ENCODE measurements around the gene TFAP2A.

TFAP2A gene

DNA sequence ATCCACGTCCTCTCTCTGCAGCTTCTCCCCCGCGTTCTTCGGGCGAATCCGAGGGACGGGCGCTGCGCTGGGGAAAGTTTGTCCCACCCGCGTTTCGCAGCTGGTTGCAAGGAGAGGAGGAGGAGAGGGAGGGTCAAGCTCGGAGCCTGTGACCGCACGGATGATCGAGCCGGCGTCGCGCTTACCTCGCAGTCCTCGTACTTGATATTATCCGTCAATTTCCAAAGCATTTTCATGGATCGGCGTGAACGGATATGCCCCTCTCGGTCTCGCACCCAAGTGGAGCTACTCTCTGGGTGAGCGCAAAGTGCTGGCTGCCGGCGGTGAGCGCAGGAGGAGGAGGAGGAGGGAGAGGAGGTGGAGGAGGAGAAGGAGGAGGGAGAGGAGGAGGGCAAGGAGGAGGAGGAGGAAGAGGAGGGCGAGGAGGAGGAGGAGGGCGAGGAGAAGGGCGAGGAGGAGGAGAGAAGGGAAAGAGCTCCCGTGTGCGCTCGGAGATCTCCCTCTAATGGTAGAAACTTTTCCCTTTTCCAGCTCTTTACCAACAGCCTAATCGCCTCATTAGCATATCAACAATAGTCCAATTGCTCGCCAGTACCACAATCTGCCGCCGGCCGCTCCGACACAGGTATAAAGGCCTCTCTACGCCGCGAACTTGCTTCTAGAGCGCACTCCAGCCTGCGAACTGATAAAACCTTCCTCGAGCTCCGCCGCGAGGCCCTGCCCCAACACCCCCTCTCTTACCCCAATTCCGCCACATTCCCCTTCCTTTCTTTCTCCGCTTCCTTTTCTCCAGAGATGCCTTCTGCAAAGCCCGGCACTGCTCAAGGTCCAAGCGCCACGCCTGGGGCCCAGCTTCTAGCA, at the start of gene TFAP2A:
TFAP2A (minus strand) TSS at position 319 of the 861 bp plus-strand sequence; CDS start at position 236, 83 bp downstream.
- no peak for DNase-seq

DNA sequence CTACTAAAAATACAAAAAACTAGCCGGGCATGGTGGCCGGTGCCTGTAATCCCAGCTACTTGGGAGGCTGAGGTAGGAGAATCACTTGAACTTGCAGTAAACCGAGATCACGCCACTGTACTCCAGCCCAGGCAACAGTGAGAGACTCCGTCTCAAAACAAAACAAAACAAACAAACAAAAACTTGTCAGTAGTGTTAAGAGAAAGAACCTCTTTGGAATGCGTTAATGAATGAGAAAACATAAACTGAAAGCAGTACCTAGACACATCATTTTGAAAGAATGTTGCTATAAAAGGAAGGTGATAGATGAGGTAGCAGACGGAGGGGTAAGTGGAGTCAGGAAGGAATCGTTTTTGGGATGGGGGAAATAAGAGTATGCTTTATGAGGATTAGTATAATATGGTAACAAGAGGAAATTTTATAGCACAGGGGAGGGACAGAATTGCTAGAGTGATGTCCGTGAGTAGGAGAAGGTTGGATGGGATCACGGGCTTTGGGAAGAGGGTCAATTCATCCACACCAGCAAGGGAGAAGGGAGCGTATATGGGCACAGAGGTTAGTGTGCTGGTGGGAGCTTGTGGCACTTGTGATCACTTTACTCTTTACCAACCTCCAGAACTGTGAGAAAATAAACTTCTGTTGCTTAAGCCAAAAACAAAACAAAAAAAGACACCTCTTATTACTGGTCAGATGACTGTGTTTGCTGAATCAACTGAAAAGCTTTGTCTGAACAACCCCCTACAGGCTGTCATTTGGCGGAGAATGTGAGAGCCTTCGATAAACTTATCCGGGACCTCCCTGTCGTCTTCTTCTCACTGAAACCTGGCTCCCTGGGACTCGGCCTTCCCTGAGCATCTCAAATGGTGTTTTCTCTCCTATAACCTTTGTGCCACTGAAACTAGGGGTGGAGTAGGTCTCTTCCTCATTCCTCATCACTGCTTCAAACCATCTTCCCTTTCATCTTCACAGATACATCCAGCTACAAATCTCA, 48.9 kb upstream of the TFAP2A start:
- no peak for DNase-seq

DNA sequence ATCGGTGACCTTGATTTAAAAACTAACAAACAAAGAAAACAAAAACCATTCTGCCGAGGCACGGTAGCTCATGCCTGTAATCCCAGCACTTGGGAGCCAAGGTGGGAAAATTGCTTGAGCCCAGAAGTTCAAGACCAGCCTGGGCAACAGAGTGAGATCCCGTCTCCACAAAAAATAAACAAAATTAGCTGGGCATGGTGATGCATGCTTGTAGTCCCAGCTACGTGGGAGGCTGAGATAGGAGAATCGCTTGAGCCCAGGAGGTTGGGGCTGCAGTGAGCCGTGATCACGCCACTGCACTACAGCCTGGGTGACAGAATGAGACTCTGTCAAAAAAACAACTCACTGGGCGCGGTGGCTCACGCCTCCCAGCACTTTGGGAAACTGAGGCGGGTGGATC, 48.2 kb upstream of the TFAP2A start:
- no peak for DNase-seq

DNA sequence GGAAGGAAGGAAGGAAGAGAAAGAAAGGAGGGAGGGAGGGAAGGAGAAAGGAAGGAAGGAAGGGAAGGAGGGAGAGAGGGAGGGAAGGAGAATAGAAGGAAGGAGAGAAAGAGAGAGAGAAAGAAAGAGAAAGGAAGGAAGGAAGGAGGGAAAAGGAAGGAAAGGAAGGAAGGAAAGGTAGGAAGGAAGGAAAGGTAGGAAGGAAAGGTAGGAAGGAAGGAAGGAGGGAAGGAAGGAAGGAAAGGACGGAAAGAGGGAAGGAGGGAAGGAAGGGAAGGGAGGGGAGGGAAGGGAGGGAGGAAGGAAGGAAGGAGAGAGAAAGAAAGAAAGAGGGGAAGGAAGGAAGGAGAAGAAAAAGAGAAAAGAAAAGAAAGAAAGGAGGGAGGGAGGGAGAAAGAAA, 47.0 kb upstream of the TFAP2A start:
- DNase-seq, result no peak

DNA sequence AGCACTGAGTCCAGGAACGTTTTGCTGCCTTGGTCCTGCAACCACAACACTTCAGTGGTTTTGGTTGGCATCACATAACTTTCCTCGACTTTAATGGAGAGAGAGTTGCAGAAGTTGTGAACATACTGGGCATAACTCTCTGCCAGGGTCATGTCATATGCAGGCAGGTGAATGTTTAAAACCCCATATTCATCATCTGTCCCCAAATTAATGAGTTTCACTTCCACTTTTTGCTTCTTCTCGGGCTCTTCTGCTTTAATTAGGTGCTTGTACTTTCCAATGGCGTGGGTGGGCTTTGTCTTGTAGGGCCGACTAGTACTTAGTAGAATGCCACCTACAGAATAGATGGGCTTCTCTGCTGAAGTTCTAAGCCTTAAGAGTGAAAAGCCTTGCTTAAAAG, 45.2 kb upstream of the TFAP2A start:
- DNase-seq, result no peak

DNA sequence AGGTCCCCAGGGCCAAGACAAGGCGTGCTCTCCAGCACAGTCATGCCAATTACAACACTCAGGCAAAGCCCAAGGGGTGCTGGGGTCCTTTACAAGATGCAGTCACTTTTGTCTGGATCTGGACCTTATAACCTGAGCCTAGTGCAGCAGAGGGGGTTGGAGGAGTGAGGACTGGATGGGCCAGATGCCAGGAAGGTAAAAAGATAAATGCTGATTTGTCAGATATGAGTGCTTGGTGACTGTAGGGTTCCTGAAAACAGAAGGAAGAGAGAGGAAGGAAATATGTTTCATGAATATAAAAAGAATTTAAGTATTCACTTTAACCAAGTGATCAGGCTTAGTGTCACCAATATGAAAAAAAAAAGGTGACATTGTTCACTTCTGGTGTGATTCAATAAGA, 43.4 kb upstream of the TFAP2A start:
- no peak for DNase-seq

DNA sequence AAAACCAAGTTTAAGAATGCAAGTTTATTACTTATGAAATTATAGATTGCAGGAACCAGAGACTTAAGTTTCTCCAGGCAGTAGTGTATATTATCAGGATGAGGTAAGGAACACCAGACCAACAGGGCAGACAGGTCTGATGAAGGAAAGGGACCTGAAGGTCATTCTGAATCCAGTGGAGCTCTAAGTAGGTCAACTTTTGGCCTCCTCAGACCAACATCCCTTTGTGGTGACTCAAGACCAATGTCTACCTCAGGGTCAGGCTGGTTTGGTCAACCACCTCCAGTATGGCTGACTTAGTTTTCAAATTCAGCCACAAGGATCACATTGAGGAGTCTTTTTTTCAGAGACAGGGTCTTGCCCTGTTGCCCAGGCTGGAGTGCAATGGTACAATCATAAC, 38.7 kb upstream of the TFAP2A start:
- no peak for DNase-seq

DNA sequence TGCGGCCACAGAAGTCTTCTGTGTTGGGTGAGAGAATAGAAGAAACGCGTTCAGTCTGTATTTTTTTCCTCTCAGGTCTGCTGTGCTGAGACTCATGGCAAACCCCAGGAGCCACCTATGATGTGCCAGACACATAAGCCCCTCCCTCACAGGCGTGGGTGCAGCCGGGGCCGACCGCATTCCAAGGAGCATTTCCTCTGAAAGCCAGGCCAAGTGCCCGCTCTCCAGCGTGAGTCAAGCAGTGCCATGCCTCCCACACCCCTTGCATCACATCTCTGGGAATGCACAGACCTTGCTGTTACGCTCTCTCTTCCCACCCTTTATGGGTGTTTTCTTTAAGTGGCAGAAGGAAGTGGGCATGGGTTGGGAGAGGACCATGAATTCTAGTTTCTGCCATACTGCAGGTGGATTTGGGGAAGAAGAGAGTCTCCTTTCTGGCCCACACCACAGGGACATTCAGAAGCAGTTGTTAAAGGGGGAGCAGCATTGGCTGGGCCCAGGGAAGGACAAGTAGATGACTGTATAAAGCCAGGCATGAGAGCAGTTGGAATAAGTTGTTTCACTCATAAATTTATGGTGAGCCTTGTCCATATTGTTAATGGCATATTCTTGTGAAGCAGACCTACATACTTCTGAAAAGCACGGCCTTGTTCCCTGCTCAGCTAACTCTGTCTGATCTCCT, 37.1 kb upstream of the TFAP2A start:
- DNase-seq, result no peak

DNA sequence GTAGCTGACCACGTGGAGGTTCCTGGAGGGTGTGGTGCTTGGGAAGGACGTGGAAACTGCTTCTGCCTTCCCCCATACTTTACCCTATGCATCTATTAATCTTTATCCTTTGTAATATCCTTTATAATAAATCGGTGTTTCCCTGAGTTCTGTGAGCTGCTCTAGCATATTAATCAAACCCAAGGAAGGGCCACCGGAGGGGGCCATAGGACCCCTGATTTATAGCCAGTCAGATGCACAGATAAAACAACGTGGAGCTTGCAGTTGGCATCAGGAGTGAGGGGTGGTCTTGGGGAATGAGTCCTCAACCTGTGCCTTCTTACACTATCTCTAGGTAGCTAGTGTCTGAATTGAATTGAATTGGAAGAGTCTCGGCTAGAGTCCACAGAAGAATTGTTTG, 36.5 kb upstream of the TFAP2A start:
- no peak for DNase-seq

DNA sequence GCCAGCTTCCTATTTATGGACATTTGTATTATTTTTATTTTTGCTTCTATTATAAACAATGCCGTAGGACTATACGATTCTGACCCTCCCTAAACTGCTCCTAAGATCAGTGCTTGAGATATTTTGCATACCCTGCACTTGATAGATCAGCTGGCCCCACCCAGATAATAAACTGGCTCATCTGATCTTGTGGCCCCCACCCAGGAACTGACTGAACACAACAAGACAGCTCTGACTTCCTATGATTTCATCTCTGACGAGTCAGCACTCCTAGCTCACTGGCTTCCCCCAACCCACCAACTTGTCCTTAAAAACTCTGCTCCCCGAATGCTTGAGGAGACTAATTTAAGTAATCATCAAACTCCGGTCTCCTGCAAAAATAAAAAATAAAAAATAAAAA, 34.9 kb upstream of the TFAP2A start:
- no peak for DNase-seq

DNA sequence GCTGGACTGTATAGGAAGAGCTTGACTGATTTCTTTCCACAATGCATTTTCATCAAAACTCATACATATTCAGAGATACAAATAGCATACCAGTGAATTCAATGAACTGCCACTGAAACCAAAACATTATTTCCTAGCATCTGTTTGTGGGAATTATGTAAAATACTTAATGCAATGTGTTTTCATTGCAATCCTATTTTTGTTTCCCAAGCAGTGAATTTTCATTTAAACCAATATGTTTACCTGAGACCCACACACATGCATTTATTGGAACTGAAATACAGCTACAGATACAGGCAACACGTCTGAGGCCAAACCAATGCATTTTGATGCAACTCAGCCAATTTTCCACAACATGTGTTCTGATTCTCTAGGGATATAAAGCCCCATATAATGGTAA, 33.2 kb upstream of the TFAP2A start:
- no peak for DNase-seq

DNA sequence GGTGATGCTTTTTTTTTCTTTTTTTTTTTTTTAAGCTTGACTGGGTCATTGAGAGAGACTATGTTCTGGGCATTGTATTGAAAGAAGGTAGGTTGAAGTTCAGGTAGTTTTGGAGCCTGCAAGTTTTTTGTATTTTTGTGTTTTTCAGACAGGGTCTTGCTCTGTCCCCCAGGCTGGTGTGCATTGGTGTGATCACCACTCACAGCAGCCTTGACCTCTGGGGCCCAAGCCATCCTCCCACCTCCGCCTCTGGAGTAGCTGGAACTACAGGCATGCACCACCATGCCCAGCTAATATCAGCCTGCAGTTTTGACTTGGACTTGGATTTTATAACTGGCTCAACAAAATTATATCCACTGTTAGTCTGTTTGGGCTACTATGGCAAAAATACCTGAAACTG, 31.7 kb upstream of the TFAP2A start:
- no peak for DNase-seq

DNA sequence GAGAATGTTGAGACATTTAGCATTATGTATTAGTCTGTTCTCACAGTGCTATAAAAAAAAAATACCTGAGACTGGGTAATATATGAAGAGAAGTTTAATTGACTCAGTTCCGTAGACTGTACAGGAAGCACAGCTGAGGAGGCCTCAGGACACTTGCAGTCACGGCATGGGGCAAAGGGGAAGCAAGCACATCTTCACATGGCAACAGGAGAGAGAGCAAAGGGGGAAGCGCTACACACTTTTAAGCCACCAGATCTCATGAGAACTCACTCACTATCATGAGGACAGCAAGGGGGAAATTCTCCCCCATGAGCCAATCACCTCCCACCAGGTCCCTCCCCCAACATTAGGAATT, 26.8 kb upstream of the TFAP2A start:
- no peak for DNase-seq

DNA sequence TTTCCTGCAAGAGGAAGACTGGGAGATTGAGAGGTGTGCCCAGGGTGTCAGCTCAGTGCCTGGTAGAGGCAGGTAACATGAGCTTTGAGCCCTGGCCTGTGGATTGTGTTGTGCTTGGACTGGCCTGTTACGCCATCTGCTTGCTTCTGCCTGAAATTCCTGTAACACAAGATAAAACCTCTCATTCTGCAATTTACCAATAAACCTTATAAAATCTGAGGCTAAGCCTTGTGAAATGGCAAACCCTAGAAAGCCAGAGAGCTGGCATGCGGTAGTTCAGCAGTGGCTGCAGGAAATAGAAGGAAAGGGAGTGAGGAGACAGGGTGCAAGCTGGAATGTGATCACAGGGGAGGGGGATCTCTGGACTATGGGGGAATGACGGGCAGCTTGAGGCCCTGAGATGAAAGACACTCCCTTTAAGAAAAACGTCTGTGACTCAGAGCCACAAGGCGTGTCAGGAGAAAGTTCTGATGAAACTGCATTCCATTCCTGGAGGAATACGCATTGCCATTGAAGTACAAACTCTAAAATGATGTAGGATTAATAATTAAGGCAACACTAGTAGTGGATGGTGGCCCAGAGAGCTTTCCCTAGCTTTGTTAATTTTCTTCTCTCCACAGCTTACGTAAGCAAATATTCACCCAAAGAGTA, 26.3 kb upstream of the TFAP2A start:
- DNase-seq, result no peak

DNA sequence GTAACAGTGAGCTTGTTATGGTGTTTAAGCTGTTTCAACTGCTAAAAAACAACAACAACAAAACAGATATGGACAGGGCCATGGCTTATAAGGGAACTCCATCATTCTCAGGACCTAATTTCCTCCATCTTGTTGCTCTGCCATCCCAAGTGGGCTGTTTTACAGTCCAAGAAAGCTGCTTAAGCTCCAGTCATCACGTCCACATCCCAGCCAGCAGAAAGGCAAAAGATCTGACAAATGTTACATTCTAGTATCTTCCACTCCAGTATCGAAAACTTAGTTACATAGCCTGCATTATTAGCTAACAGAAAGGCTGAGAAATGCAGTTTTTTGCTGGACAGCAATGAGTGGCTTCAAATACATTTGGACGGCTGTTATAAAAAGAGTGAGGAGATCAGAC, 23.0 kb upstream of the TFAP2A start:
- DNase-seq, result no peak

DNA sequence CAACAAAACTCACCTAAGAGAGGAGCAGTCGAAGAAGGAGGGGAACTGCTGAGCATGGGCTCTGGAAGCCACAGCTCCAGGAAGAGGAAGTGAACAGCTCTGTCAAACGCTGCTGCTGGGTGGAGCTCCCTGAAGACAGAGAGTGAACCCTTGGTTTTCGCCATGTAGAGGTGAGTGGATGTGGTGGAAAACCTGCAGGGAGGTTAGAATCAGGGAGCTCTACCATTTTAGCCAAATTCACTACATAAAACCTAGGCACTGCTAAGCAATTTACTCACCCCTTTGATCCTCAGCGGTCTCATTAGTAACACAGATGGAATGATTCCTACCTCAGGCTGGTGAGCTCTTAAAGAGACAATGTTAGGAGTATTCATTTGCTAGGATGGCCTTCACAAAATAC, 19.4 kb upstream of the TFAP2A start:
- no peak for DNase-seq

DNA sequence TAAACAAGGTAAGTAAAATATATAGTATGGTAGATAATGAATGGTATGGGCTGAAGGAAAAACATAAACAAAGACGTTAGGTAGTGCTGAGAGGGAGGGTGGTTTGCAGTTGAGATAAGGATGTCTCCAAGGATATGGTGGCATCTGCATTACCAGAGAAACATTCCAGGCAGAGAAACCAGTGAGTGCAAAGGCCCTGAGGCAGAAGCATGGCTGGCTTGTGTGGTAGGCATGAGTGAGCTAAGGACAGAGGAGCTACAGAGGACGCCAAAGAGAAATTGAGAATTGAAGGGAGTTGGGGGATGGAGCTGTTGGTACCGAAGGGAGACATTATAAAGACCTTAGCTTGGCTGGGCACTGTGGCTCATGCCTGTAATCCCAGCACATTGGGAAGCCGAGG, 18.4 kb upstream of the TFAP2A start:
- DNase-seq, result no peak

DNA sequence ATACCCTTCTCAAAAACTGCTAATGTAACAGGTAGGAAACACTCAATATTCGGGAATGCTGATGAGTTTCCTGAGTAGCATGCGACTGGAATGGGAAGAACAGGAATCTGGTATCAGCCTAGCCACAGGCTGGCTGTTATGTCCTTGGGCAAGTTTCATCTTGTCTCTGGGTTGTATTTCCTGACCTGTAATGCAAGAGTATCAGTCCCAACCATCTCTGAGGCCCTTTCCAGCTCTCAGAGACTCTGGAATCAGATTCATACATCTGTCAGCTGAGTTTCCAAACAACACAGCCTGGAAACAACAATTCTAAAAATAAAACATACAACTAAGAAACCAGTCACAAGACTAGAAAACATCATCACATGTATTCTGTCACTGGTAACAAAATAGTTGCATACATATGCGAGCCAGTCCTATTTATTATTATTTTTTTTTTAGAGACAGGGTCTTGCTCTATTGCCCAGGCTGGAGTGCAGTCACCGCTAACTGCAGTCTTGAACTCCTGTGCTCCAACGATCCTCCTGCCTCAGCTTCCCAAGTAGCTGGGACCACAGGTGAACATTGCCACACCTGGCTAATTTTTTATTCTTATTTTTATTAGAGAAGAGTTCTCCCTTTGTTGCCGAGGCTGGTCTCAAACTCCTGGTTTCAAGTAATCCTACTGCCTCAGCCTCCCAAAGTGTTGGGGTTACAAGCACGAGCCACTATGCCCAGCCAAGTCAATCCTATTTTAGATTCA, 16.7 kb upstream of the TFAP2A start:
- DNase-seq, result no peak

DNA sequence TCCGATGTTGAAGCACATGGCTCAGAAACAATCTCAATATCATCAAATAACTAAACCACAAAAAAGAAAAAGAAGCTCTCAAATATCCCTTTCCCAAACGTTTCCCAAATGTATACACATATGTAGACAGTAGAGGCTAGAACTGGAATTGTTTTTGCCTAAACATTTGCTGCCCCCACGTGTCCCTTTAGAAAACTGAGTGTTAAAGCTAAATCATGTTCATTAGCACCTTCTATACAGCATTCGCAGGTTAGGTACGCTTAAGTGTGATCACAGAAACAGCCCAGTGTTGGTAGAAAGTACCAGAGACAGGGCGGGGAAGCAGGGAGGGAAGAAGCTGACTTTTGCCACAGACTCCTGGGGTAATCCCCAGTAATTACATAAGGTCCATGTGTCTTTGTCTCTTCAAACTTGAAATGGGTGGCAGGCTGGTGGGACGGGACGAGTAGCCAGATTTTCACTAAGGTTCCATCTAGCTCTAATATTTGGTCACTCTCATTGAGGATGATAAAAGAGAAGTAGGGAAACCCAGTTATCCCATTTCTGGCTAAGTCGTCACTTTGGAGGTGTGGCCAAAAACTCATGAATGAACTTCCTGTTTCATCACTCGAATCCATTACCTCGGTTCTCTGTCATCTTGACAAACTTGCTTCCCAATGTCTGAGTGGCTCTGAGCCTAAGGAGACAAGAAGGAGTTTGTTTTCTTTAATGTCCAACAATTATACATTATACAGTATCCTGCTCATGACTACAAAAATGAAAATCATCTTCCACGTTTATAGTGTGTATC, 15.0 kb upstream of the TFAP2A start:
- DNase-seq, result no peak

DNA sequence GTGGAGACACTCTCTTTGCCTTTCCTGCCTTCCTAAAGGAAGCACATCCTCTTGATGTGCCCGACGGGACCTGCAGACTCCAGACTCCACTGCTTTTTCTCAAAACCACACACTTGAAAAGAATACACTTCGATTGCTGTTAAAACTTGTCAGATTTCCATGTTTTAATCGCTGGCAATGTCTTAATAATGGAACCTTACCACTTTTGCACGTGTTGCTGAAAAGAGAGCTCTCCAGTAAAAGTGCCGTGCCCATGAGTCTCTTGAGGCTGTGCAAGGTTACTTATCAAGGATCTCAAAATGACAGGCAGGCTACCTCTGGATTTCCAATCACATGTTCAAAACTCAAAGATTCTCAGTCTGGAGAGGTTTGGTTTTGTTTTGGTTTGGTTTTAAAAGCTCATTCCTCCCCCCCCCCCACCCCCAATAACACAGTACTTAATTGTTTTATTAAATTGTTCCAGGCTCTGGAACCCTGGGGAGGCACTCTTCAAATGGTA, 12.0 kb upstream of the TFAP2A start:
- no peak for DNase-seq
